ENCODE measurements around the gene HSPB8.

GRCh38 chr12:119241049-119241448, 62.3 kb downstream of the HSPB8 start:
- TF ChIP-seq, protein P1, sequence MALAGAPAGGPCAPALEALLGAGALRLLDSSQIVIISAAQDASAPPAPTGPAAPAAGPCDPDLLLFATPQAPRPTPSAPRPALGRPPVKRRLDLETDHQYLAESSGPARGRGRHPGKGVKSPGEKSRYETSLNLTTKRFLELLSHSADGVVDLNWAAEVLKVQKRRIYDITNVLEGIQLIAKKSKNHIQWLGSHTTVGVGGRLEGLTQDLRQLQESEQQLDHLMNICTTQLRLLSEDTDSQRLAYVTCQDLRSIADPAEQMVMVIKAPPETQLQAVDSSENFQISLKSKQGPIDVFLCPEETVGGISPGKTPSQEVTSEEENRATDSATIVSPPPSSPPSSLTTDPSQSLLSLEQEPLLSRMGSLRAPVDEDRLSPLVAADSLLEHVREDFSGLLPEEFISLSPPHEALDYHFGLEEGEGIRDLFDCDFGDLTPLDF (CRISPR knock-in tag; IDR thresholded peaks at IDR 0.05) = no peak
- TF ChIP-seq GRHL2 (CRISPR knock-in tag; IDR thresholded peaks at IDR 0.05; ENCODE audit: insufficient replicate concordance, severe bottlenecking) (no peak), NFE2L1 (CRISPR knock-in tag; IDR thresholded peaks at IDR 0.05) (no peak), JUN (CRISPR knock-in tag; IDR thresholded peaks at IDR 0.05) (no peak), ZNF121 (CRISPR knock-in tag; IDR thresholded peaks at IDR 0.05) (no peak), TP53 (CRISPR knock-in tag; IDR thresholded peaks at IDR 0.05) (no peak)
- TF ChIP-seq, protein P2, sequence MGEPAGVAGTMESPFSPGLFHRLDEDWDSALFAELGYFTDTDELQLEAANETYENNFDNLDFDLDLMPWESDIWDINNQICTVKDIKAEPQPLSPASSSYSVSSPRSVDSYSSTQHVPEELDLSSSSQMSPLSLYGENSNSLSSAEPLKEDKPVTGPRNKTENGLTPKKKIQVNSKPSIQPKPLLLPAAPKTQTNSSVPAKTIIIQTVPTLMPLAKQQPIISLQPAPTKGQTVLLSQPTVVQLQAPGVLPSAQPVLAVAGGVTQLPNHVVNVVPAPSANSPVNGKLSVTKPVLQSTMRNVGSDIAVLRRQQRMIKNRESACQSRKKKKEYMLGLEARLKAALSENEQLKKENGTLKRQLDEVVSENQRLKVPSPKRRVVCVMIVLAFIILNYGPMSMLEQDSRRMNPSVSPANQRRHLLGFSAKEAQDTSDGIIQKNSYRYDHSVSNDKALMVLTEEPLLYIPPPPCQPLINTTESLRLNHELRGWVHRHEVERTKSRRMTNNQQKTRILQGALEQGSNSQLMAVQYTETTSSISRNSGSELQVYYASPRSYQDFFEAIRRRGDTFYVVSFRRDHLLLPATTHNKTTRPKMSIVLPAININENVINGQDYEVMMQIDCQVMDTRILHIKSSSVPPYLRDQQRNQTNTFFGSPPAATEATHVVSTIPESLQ (CRISPR knock-in tag; IDR thresholded peaks at IDR 0.05) = no peak
- TF ChIP-seq, protein P3, sequence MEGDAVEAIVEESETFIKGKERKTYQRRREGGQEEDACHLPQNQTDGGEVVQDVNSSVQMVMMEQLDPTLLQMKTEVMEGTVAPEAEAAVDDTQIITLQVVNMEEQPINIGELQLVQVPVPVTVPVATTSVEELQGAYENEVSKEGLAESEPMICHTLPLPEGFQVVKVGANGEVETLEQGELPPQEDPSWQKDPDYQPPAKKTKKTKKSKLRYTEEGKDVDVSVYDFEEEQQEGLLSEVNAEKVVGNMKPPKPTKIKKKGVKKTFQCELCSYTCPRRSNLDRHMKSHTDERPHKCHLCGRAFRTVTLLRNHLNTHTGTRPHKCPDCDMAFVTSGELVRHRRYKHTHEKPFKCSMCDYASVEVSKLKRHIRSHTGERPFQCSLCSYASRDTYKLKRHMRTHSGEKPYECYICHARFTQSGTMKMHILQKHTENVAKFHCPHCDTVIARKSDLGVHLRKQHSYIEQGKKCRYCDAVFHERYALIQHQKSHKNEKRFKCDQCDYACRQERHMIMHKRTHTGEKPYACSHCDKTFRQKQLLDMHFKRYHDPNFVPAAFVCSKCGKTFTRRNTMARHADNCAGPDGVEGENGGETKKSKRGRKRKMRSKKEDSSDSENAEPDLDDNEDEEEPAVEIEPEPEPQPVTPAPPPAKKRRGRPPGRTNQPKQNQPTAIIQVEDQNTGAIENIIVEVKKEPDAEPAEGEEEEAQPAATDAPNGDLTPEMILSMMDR (IDR thresholded peaks at IDR 0.05) = no peak
- TF ChIP-seq, protein P4, sequence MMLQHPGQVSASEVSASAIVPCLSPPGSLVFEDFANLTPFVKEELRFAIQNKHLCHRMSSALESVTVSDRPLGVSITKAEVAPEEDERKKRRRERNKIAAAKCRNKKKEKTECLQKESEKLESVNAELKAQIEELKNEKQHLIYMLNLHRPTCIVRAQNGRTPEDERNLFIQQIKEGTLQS (CRISPR knock-in tag; conservative IDR thresholded peaks at IDR 0.05) = no peak

Measured in WTC11 (cell line).